CMK (cell line): ENCODE results near the gene TMEM223.
"Not testable (repeated sequence)": the region's sequence is repeated elsewhere in the genome, so short reads cannot be mapped to it uniquely, and the experiment has no call there.

Experiments
- DNase-seq: peaks from one replicate; pipeline ENCODE4 v3.0.0-alpha.2; 2010; ENCODE audit warnings: low read depth

TMEM223 gene

GRCh38 chr11:62801071-62801470 is 9.3 kb upstream of the TMEM223 start:
- no peak for DNase-seq

- no peak for DNase-seq
These were observed 7.7 kb upstream of the TMEM223 start for GRCh38 chr11:62799486-62799885.

GRCh38 chr11:62796281-62796680 is 4.5 kb upstream of the TMEM223 start:
- DNase-seq = no peak

GRCh38 chr11:62794201-62794775 is 2.5 kb upstream of the TMEM223 start:
- DNase-seq = no peak

- no peak for DNase-seq
These were observed 383 bp upstream of the TMEM223 start for GRCh38 chr11:62792202-62792575.

DNA sequence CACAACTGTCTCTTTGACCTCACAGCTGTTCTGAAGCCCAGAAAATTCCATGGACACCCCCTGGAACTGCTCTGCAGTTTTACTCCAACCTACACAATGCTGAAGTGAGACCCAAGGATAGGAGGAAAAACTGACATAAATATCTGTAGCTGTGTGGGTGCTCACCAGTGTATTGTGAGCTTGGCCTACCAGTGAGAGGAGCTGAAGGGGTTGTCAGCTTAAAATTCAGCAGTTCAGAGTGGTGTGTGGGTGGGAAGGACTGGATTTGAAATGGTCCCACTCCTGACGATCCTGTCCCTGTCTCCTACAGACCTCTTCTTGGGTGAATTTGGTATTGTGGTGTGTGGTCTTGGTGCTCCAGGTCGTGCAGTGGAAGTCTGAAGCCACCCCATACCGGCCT is 2.2 kb downstream of the TMEM223 start:
- no peak for DNase-seq

- DNase-seq = no peak
These were observed 2.8 kb downstream of the TMEM223 start for GRCh38 chr11:62788991-62789390.

DNA sequence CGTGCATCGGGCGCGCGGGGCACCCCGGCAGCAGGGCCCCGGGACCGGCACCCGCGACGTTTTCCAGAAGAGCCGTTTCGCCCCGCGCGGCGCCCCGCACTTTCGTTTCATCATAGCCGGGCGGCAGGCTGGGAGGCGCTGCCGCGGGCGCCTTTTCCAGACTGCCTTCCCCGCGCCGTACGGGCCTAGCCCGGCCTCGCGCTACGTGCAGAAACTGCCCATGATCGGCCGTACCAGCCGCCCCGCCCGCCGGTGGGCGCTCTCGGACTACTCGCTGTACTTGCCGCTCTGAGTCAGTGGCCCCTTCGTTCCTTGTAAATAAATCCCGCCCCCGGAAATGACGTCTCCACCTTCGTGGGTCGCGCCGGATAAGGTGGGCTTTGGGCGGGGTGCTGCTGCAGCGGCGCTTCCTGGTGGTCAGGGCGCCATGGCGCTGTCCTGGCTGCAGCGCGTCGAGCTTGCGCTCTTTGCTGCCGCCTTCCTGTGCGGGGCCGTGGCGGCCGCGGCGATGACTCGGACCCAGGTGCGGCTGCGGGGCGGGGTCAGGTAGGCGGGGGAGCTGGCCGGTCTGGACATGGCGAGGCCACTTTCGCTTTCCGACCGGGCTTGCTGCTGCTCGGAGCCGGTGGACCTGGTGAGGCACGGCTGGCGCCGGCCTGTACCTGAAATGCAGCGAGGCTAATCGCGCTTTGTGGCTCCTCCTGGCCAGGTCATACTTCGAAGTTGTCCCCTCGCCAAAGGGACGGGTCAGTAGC is 4.6 kb downstream of the TMEM223 start, which contains the start of gene TMEM179B:
Gene TMEM179B (plus strand): TSS at position 398 of the 755 bp plus-strand sequence. CDS start 30 bp downstream, at position 428.
- DNase-seq = peak; percentile 87

- peak; percentile 53 for DNase-seq
These were observed 5.3 kb downstream of the TMEM223 start for GRCh38 chr11:62786318-62787004.

GRCh38 chr11:62782753-62783152 is 9.1 kb downstream of the TMEM223 start:
- DNase-seq = no peak

DNA sequence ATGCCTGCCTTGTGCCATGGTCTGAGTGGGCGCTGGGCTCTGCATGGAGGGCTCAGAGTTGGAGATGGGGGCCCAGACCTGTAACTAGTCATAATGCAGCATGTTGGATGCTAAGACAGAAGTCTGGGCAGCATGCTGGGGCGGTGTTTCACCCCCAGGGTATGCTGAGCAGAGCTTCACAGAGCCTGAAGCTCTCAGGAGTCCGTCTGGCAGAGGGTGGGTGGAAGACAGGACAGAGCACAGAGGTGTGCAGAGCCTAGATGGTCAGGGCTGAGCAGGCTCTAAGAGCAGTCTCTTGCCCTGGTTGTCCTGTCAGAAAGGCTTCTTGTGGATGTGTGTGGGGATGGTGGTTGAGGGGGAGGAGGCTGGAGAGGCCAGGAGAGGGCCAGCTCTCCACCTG is 13.4 kb downstream of the TMEM223 start:
- DNase-seq = no peak

DNA sequence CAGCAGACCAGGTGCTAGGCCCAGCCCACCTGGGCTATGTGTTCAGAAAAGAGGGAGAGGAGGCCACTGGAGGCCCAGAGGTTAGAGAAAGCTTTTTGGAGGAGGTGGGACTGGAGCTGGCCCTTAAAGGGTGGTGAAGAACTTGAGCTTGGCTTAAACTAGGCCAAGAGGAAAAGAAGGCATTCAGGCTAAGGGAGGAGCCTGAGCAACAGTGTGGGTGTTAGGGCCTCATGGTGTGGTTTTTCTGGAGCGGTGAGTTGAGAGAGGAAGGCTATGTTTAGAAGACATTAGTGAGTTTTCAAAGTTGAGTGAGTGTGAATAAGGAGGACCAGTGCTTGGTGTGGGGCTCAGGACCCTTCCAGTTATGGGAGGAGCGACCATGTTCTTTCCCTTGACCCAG is 14.4 kb downstream of the TMEM223 start:
- no peak for DNase-seq

GRCh38 chr11:62775646-62776045 is 16.2 kb downstream of the TMEM223 start:
- no peak for DNase-seq

- no peak for DNase-seq
These were observed 17.4 kb downstream of the TMEM223 start for GRCh38 chr11:62774407-62774806.

- peak; percentile 84 for DNase-seq
These were observed 20.4 kb downstream of the TMEM223 start, which contains the start of gene TAF6L for GRCh38 chr11:62771144-62772021. Gene TAF6L, plus strand, starts transcription at chr11:62771396. Its CDS starts 4,388 bp downstream, at chr11:62775784.

- peak; percentile 37 for DNase-seq
These were observed 21.0 kb downstream of the TMEM223 start for GRCh38 chr11:62770778-62771143.

DNA sequence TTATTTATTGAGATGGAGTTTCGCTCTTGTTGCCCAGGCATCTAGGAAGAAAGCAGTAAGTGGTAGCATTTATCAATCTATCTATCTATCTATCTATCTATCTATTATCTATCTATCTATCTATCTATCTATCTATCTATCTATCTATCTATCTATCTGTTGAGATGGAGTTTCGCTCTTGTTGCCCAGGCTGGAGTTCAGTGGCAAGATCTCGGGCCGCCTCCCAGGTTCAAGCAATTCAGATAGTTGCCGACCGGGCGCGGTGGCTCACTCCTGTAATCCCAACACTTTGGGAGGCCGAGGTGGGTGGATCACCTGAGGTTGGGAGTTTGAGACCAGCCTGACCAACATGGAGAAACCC is 31.0 kb downstream of the TMEM223 start:
- not testable (repeated sequence) for DNase-seq

GRCh38 chr11:62757846-62758788 is 33.7 kb downstream of the TMEM223 start:
- DNase-seq = no peak

GRCh38 chr11:62755086-62755615 is 36.7 kb downstream of the TMEM223 start:
- DNase-seq = no peak

- DNase-seq = peak; percentile 94
These were observed 37.8 kb downstream of the TMEM223 start, which contains the start of gene ZBTB3 for GRCh38 chr11:62753736-62754603. Gene ZBTB3, minus strand, starts transcription at chr11:62754160. Its CDS starts 496 bp downstream, at chr11:62753664.
